Activated T-cell treated with anti-CD3 and anti-CD28 coated beads, Interleukin-2, amount 50 U/mL, for 72 hours (primary cell): ENCODE measurements around the gene NEU4. TPM values are rescaled to one million over a fixed set of nuclear protein-coding genes. Genes with fewer than 3 reads are reported as not detected.

Experiments used
- ATAC-seq, 2 donors: fragments of 150-1000 bp; cut with Tn5 transposase; replicated peaks in 1 of 2; 2 replicates each; pipeline ENCODE4 v1.10.0; 2021; ENCODE audit warnings: moderate library complexity in 2 of 2, mild to moderate bottlenecking in 1 of 2
- DNase-seq, 2 donors: peaks; one replicate each; pipeline ENCODE4 v3.0.0; 2021 to 2022; ENCODE audit warnings: mixed read lengths in 1 of 2
- H3K27ac Mint-ChIP-seq: one replicate; pipeline ENCODE4 v1.8.0; 2022; ENCODE audit warnings: mild to moderate bottlenecking, moderate library complexity, mixed read lengths
- H3K27me3 Mint-ChIP-seq: one replicate; pipeline ENCODE4 v1.8.0; 2022; ENCODE audit warnings: low read depth, mixed read lengths
- H3K36me3 Mint-ChIP-seq, 2 donors: one replicate each; pipeline ENCODE4 v1.8.0; 2022; ENCODE audit warnings: mixed read lengths in 2 of 2, mild to moderate bottlenecking in 1 of 2; ENCODE audit not compliant: insufficient read depth in 2 of 2
- H3K4me1 Mint-ChIP-seq: one replicate; pipeline ENCODE4 v1.8.0; 2022; ENCODE audit warnings: low read depth, mixed read lengths
- H3K4me3 Mint-ChIP-seq, 2 donors: one replicate each; pipeline ENCODE4 v1.8.0; 2022; ENCODE audit warnings: mild to moderate bottlenecking in 2 of 2, mixed read lengths in 2 of 2, moderate library complexity in 2 of 2
- H3K9me3 Mint-ChIP-seq, 2 donors: one replicate each; pipeline ENCODE4 v1.8.0; 2022; ENCODE audit warnings: mixed read lengths in 2 of 2
- total RNA-seq, 2 donors: library from RNA; stranded (reverse); gene quantifications; one replicate each; pipeline ENCODE4 v1.2.3, GENCODE V29; 2022

The NEU4 gene
- total RNA-seq, 2 donors from 2014 or later: 0.37 to 1.4 TPM

DNA sequence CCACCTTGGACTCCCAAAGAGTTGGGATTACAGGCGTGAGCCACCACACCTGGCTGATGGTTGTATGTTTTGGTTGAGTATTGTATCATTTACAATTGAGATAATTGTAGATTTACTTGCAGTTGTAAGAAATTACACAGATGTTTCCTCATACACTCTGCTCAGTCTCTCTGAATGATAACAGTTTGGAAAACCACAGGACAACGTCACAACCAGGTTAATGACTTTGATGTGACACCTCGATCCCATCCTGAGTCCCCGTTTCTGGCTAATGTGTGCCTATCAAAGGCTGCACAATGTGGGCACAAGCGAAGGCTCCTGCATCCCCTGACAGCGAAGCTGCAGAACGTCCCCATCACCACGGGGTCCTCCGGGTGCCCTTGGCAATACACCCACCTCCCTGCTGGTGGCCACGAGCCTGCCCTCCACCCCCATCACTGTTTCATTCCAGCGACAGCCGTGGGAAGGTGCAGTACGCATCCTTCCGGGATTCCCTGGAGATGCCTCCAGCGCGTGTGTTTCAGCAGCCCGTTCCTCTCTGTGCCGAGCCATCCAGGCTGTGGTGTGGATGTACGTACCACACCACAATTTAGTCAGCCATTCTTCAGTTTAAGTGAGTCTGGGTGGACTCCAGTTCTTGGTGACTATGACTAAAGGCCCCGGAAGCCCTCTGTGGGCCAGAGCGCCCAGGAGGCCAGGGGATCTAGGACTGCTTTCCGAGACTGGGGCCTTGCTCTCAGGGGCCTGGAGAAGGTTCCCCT lies 54.0 kb downstream of the NEU4 start:
- ATAC-seq (peak; percentile 32 to 58), DNase-seq (peak in 1 of 2 donors; percentile 57)
- Mint-ChIP-seq H3K9me3 (peaks cover 7 to 15% of the 10 kb centered on the region in 2 donors), H3K4me1 (peaks cover 80% of the 10 kb centered on the region), H3K36me3 (peaks cover 5 to 16% of the 10 kb centered on the region in 2 donors), H3K27me3 (peaks cover 35% of the 10 kb centered on the region), H3K27ac (peak overlapping the region; percentile 85), H3K4me3 (peak overlapping the region; percentile 76 to 80)

DNA sequence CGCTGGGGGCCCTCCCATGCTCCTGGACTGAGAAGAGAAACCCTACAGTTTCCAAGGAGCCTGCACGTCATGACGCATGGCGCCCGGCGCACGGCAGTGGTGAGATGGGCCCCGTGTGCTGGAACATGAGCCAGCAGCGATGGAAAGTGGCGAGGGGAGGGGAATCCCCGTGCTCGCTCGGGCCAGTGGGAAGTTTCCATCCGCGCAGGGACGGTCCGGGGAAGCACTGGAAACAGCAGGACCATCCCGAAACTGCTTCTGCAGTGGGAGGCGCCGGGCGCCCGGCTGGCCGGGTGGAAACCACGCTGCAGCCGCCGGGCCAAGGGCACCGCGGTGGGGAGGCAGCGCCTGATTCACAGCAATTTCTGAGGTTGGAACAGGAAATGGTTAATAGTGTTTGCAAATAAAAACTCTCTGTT lies 54.6 kb downstream of the NEU4 start:
- Mint-ChIP-seq H3K27me3 (peaks cover 35% of the 10 kb centered on the region), H3K4me3 (peak overlapping the region; percentile 76 to 80), H3K4me1 (peaks cover 82% of the 10 kb centered on the region), H3K9me3 (peaks cover 7 to 15% of the 10 kb centered on the region in 2 donors), H3K27ac (peak overlapping the region; percentile 85), H3K36me3 (peaks cover 5 to 16% of the 10 kb centered on the region in 2 donors)
- ATAC-seq (peak in 1 of 2 donors; percentile 43), DNase-seq (peak in 1 of 2 donors; percentile 62)

- peaks cover 35% of the 10 kb centered on the region for H3K27me3 Mint-ChIP-seq
- peak overlapping the region; percentile 47 for H3K27ac Mint-ChIP-seq
- peaks cover 7 to 15% of the 10 kb centered on the region in 2 donors for H3K9me3 Mint-ChIP-seq
- ATAC-seq: no peak
- peaks cover 5 to 16% of the 10 kb centered on the region in 2 donors for H3K36me3 Mint-ChIP-seq
- H3K4me3 Mint-ChIP-seq: peak overlapping the region; percentile 0 to 32
- DNase-seq: no peak
- peaks cover 86% of the 10 kb centered on the region for H3K4me1 Mint-ChIP-seq
Observed at GRCh38 chr2:241864168-241864849, 55.3 kb downstream of the NEU4 start.

DNA sequence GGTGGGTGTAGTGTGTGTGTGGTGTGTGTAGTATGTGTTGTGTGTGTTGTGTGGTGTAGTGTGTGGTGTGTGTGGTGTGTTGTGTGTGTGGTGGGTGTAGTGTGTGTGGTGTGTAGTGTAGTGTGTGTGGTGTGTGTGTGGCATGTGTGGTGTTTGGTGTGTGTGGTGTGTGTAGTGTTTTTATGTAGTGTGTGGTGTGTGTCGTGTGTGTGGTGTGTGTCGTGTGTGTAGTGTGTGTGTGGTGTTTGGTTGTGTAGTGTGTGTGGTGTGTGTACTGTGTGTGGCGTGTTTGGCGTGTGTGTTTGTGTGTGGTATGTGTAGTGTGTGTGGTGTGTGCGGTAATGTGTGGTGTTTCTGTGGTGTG lies 55.8 kb downstream of the NEU4 start:
- Mint-ChIP-seq H3K4me3 (no peak overlapping the region), H3K36me3 (peaks cover 5 to 16% of the 10 kb centered on the region in 2 donors), H3K4me1 (peaks cover 81% of the 10 kb centered on the region), H3K9me3 (peaks cover 7 to 15% of the 10 kb centered on the region in 2 donors), H3K27me3 (peaks cover 35% of the 10 kb centered on the region), H3K27ac (no peak overlapping the region)
- DNase-seq (no peak), ATAC-seq (no peak)

GRCh38 chr2:241865416-241865956 lies 56.5 kb downstream of the NEU4 start:
- Mint-ChIP-seq H3K4me3 (peak overlapping the region in 1 of 2 donors; percentile 27), H3K9me3 (peaks cover 7 to 15% of the 10 kb centered on the region in 2 donors), H3K4me1 (peaks cover 75% of the 10 kb centered on the region), H3K27ac (no peak overlapping the region), H3K27me3 (peaks cover 35% of the 10 kb centered on the region), H3K36me3 (peaks cover 5 to 16% of the 10 kb centered on the region in 2 donors)
- ATAC-seq: no peak
- no peak for DNase-seq

DNA sequence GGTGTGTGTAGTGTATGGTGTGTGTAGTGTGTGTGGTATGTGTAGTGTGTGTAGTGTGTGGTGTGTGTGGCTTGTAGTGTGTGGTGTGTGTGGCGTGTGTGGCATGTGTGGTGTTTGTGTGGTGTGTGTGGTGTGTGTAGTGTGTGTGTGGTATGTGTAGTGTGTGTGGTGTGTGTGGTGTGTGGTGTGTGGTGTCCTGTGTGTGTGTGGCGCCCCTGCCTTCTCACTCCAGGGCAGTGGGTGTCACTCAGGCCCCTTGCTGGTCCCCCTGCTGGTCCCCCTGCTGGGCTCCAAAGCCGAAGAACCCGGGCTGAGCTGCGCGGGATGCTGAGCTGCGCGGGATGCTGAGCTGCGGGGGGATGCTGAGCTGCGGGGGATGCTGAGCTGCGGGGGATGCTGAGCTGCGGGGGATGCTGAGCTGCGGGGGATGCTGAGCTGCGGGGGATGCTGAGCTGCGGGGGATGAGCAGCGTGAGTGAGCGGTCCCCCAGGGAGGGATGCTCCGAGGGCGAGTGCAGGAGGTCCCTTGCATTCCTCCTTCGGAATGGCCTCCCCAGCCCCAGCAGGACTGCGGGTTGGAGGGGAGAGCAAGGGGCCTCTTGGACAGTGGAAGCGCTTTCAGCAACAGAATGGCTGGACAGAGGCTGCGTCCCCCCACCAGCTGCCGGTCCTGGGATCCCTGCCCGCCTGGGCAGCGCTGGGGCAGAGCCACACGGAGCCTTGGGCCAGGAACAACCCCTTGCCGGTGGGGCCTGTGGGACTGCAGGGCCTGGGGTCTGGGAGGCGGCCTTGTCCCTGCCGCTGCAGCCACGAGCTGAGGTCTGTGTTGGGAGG lies 57.2 kb downstream of the NEU4 start:
- Mint-ChIP-seq H3K27ac (no peak overlapping the region), H3K36me3 (peaks cover 5 to 16% of the 10 kb centered on the region in 2 donors), H3K9me3 (peaks cover 7 to 14% of the 10 kb centered on the region in 2 donors), H3K27me3 (peaks cover 35% of the 10 kb centered on the region), H3K4me1 (peaks cover 72% of the 10 kb centered on the region), H3K4me3 (no peak overlapping the region)
- ATAC-seq (peak in 1 of 2 donors; percentile 15), DNase-seq (peak in 1 of 2 donors; percentile 57)

Other genes with a start within 250 kb of the NEU4 start
- 10 to 100 TPM; 41.8 to 50.9 TPM for gene THAP4, start 172.0 kb upstream of the NEU4 start, total RNA-seq
- gene ATG4B, start 171.5 kb upstream of the NEU4 start, total RNA-seq: 100 to 1,000 TPM in 1 of 2 donors, 10 to 100 TPM in 1; 97.9 to 109 TPM
- 10 to 100 TPM; 64.6 to 97.5 TPM for gene DTYMK, start 122.4 kb upstream of the NEU4 start, total RNA-seq
- gene ING5, start 107.2 kb upstream of the NEU4 start, total RNA-seq: 10 to 100 TPM; 39.9 to 42.6 TPM
- 10 to 100 TPM; 24.0 to 25.8 TPM for gene D2HGDH, start 74.6 kb upstream of the NEU4 start, total RNA-seq
- gene GAL3ST2, start 32.4 kb upstream of the NEU4 start, total RNA-seq: under 1 TPM; 0.53 to 0.82 TPM
- 10 to 100 TPM; 15.7 to 23.0 TPM for gene PDCD1, start 49.7 kb downstream of the NEU4 start, total RNA-seq
- gene RTP5, start 60.5 kb downstream of the NEU4 start, total RNA-seq: under 1 TPM; 0.12 to 0.56 TPM